Natural killer cell (primary cell): ENCODE results near the gene SAMD4A. TPM values are rescaled to one million over a fixed set of nuclear protein-coding genes. Genes with fewer than 3 reads are reported as not detected.

Experiments used
- ATAC-seq, 3 donors: fragments of 150-1000 bp in 2 of 3; fragments of 200-7000 bp in 1 of 3; cut with Tn5 transposase; 1 replicate in 1 of 3; 2 replicates in 2 of 3; pipeline ENCODE4 v1.10.0; 2021; ENCODE audit warnings: mild to moderate bottlenecking in 2 of 3, moderate library complexity in 2 of 3
- DNase-seq, 2 donors: peaks; one replicate each; pipeline versions ENCODE4 v3.0.0 to v3.0.0-alpha.2; 2013 to 2021; ENCODE audit warnings: mixed read lengths in 1 of 2
- H3K27ac ChIP-seq: one replicate; pipeline ENCODE4 v1.5.1; 2013; ENCODE audit warnings: mild to moderate bottlenecking, low read length
- H3K27me3 ChIP-seq: one replicate; pipeline ENCODE4 v1.6.1; 2013; ENCODE audit warnings: low read length; ENCODE audit not compliant: control insufficient read depth, insufficient read depth
- H3K36me3 ChIP-seq: one replicate; pipeline ENCODE4 v1.6.1; 2013; ENCODE audit warnings: low read length; ENCODE audit not compliant: control insufficient read depth, insufficient read depth
- H3K4me1 ChIP-seq: one replicate; pipeline ENCODE4 v1.6.1; 2013; ENCODE audit warnings: low read length; ENCODE audit not compliant: control insufficient read depth, insufficient read depth
- H3K4me3 ChIP-seq: one replicate; pipeline ENCODE4 v1.5.1; 2013; ENCODE audit warnings: low read length
- H3K9me3 ChIP-seq: one replicate; pipeline ENCODE4 v1.6.1; 2013; ENCODE audit warnings: low read length; ENCODE audit not compliant: control insufficient read depth, insufficient read depth
- H3K27ac Mint-ChIP-seq, 2 donors: one replicate each; pipeline ENCODE4 v1.8.0; 2022; ENCODE audit warnings: mild to moderate bottlenecking in 2 of 2, mixed read lengths in 2 of 2, moderate library complexity in 1 of 2
- H3K27me3 Mint-ChIP-seq, 2 donors: one replicate each; pipeline ENCODE4 v1.8.0; 2022; ENCODE audit warnings: low read depth in 2 of 2, mixed read lengths in 2 of 2
- H3K36me3 Mint-ChIP-seq: one replicate; pipeline ENCODE4 v1.8.0; 2022; ENCODE audit warnings: mixed read lengths
- H3K4me1 Mint-ChIP-seq, 2 donors: one replicate each; pipeline ENCODE4 v1.8.0; 2022; ENCODE audit warnings: mixed read lengths in 2 of 2
- H3K4me3 Mint-ChIP-seq: one replicate; pipeline ENCODE4 v1.8.0; 2022; ENCODE audit warnings: mild to moderate bottlenecking, moderate library complexity, mixed read lengths
- H3K9me3 Mint-ChIP-seq, 2 donors: one replicate each; pipeline ENCODE4 v1.8.0; 2022; ENCODE audit warnings: mixed read lengths in 2 of 2
- CTCF ChIP-seq: fragments of 200-600 bp; IDR thresholded peaks from one replicate; pipeline ENCODE4 v1.8.0; 2022; ENCODE audit warnings: antibody characterized with exemption
- WGBS: methylation state at CpG from one replicate; pipeline ENCODE4 v1.1.7; 2013; ENCODE audit warnings: missing lambda C conversion rate; ENCODE audit not compliant: insufficient coverage; 5-methylcytosine and 5-hydroxymethylcytosine counted together
- intact Hi-C: fragments of 100-400 bp; cut with micrococcal nuclease; formaldehyde crosslinking; loops from one replicate; pipeline ENCODE4 v1.14.2; 2022
- total RNA-seq, 4 donors: library from RNA; stranded (reverse); fragments of 120-200 nt in 1 of 4; gene quantifications; one replicate each; pipeline versions ENCODE4 v1.2.3 to v1.2.4, GENCODE V29; 2013 to 2022

SAMD4A gene
- total RNA-seq, 3 donors from 2014 or later (not counting 1 experiment from before 2014, with no cell fraction given) = 0.70 to 1.6 (median 1.4) TPM

GRCh38 chr14:54653712-54654469 is 87.0 kb downstream of the SAMD4A start:
- Mint-ChIP-seq H3K27me3 (peaks cover 52 to 55% of the 10 kb centered on the region in 2 donors), H3K9me3 (no peaks in the 10 kb centered on the region), H3K4me1 (no peaks in the 10 kb centered on the region), H3K27ac (no peak overlapping the region), H3K36me3 (no peaks in the 10 kb centered on the region), H3K4me3 (no peak overlapping the region)
- no peak for TF ChIP-seq CTCF
- no peak for DNase-seq
- H3K4me1 ChIP-seq = no peaks in the 10 kb centered on the region
- ATAC-seq = no peak
- intact Hi-C loops = no loop called here
- H3K4me3 ChIP-seq = no peak overlapping the region
- peaks cover 14% of the 10 kb centered on the region for H3K27me3 ChIP-seq
- WGBS = 42% methylated on average over 11 of the region's 11 CpGs
- no peaks in the 10 kb centered on the region for H3K9me3 ChIP-seq
- H3K27ac ChIP-seq = no peak overlapping the region
- H3K36me3 ChIP-seq = no peaks in the 10 kb centered on the region

- no peaks in the 10 kb centered on the region for H3K36me3 ChIP-seq
- H3K4me3 Mint-ChIP-seq = no peak overlapping the region
- ATAC-seq (no peak), DNase-seq (no peak)
- H3K4me1 ChIP-seq = no peaks in the 10 kb centered on the region
- no peak overlapping the region for H3K27ac ChIP-seq
- H3K27ac Mint-ChIP-seq = no peak overlapping the region
- no peak for TF ChIP-seq CTCF
- no peaks in the 10 kb centered on the region for H3K4me1 Mint-ChIP-seq
- no peak overlapping the region for H3K4me3 ChIP-seq
- H3K27me3 ChIP-seq = peaks cover 14% of the 10 kb centered on the region
- no peaks in the 10 kb centered on the region for H3K9me3 ChIP-seq
- intact Hi-C loops = no loop called here
- H3K36me3 Mint-ChIP-seq = no peaks in the 10 kb centered on the region
- H3K9me3 Mint-ChIP-seq = no peaks in the 10 kb centered on the region
- WGBS = 86% methylated on average over 2 of the region's 2 CpGs
- peaks cover 58 to 62% of the 10 kb centered on the region in 2 donors for H3K27me3 Mint-ChIP-seq
Observed at GRCh38 chr14:54654605-54655004, 87.7 kb downstream of the SAMD4A start.

GRCh38 chr14:54658836-54659235 is 91.9 kb downstream of the SAMD4A start:
- intact Hi-C loops = no loop called here
- Mint-ChIP-seq H3K4me1 (no peaks in the 10 kb centered on the region), H3K27me3 (peaks cover 72 to 82% of the 10 kb centered on the region in 2 donors), H3K36me3 (no peaks in the 10 kb centered on the region), H3K27ac (no peak overlapping the region), H3K9me3 (no peaks in the 10 kb centered on the region), H3K4me3 (no peak overlapping the region)
- no peak for TF ChIP-seq CTCF
- no peaks in the 10 kb centered on the region for H3K4me1 ChIP-seq
- no peak overlapping the region for H3K4me3 ChIP-seq
- H3K9me3 ChIP-seq = no peaks in the 10 kb centered on the region
- ATAC-seq (no peak), DNase-seq (no peak)
- no peak overlapping the region for H3K27ac ChIP-seq
- WGBS = 90% methylated on average over 3 of the region's 3 CpGs
- peaks cover 15% of the 10 kb centered on the region for H3K27me3 ChIP-seq
- no peaks in the 10 kb centered on the region for H3K36me3 ChIP-seq

GRCh38 chr14:54659365-54659764 is 92.4 kb downstream of the SAMD4A start:
- no peaks in the 10 kb centered on the region for H3K36me3 Mint-ChIP-seq
- no peak for TF ChIP-seq CTCF
- no peaks in the 10 kb centered on the region for H3K4me1 Mint-ChIP-seq
- DNase-seq (no peak), ATAC-seq (no peak)
- WGBS = 80% methylated on average over 1 of the region's 6 CpGs
- no peaks in the 10 kb centered on the region for H3K36me3 ChIP-seq
- no peaks in the 10 kb centered on the region for H3K4me1 ChIP-seq
- H3K27me3 ChIP-seq = peaks cover 16% of the 10 kb centered on the region
- no peaks in the 10 kb centered on the region for H3K9me3 Mint-ChIP-seq
- no peak overlapping the region for H3K4me3 ChIP-seq
- no peak overlapping the region for H3K27ac ChIP-seq
- H3K27ac Mint-ChIP-seq = no peak overlapping the region
- H3K9me3 ChIP-seq = no peaks in the 10 kb centered on the region
- intact Hi-C loops = no loop called here
- no peak overlapping the region for H3K4me3 Mint-ChIP-seq
- H3K27me3 Mint-ChIP-seq = peaks cover 72 to 82% of the 10 kb centered on the region in 2 donors
